ENCODE data around the gene MAFG. TPM values are rescaled to one million over a fixed set of nuclear protein-coding genes. Genes with fewer than 3 reads are reported as not detected.

The MAFG gene
- polyA plus RNA-seq, result 21.1 TPM
- long read RNA-seq, donor 1, full-length matches to known transcripts, result 2 of 2 reads
- long read RNA-seq, donor 1, partial matches to known transcripts, result 0 of 2 reads
- long read RNA-seq, donor 1, other reads (novel, unspliced or antisense), result 0 of 2 reads
- long read RNA-seq, donor 2, full-length matches to known transcripts, result 4 of 4 reads
- long read RNA-seq, donor 2, partial matches to known transcripts, result 0 of 4 reads
- long read RNA-seq, donor 2, other reads (novel, unspliced or antisense), result 0 of 4 reads
- long read RNA-seq, donor 3, result 0 reads
- long read RNA-seq, donor 4, result 0 reads
- long read RNA-seq, donor 5, full-length matches to known transcripts, result 3 of 3 reads
- long read RNA-seq, donor 5, partial matches to known transcripts, result 0 of 3 reads
- long read RNA-seq, donor 5, other reads (novel, unspliced or antisense), result 0 of 3 reads
- long read RNA-seq, donor 6, full-length matches to known transcripts, result 12 of 17 reads
- long read RNA-seq, donor 6, partial matches to known transcripts, result 0 of 17 reads
- long read RNA-seq, donor 6, other reads (novel, unspliced or antisense), result 5 of 17 reads
- long read RNA-seq, donor 7, full-length matches to known transcripts, result 5 of 5 reads
- long read RNA-seq, donor 7, partial matches to known transcripts, result 0 of 5 reads
- long read RNA-seq, donor 7, other reads (novel, unspliced or antisense), result 0 of 5 reads
- long read RNA-seq, donor 8, full-length matches to known transcripts, result 12 of 12 reads
- long read RNA-seq, donor 8, partial matches to known transcripts, result 0 of 12 reads
- long read RNA-seq, donor 8, other reads (novel, unspliced or antisense), result 0 of 12 reads
- long read RNA-seq, donor 9, full-length matches to known transcripts, result 6 of 6 reads
- long read RNA-seq, donor 9, partial matches to known transcripts, result 0 of 6 reads
- long read RNA-seq, donor 9, other reads (novel, unspliced or antisense), result 0 of 6 reads
- long read RNA-seq, donor 10, full-length matches to known transcripts, result 10 of 10 reads
- long read RNA-seq, donor 10, partial matches to known transcripts, result 0 of 10 reads
- long read RNA-seq, donor 10, other reads (novel, unspliced or antisense), result 0 of 10 reads
- long read RNA-seq, donor 11, full-length matches to known transcripts, result 3 of 3 reads
- long read RNA-seq, donor 11, partial matches to known transcripts, result 0 of 3 reads
- long read RNA-seq, donor 11, other reads (novel, unspliced or antisense), result 0 of 3 reads

- H3K27me3 ChIP-seq (ENCODE audit: control insufficient read depth, insufficient read depth, low read length), result peaks cover 12% of the 10 kb centered on the region
- peaks cover 2% of the 10 kb centered on the region for H3K36me3 ChIP-seq (ENCODE audit: control insufficient read depth, insufficient read depth, low read length)
- no peaks in the 10 kb centered on the region for H3K9me3 ChIP-seq (ENCODE audit: control insufficient read depth, low read depth, low read length)
- H3K4me1 ChIP-seq (ENCODE audit: control insufficient read depth, insufficient read depth, low read length), result peaks cover 41% of the 10 kb centered on the region
- H3K4me3 ChIP-seq (ENCODE audit: low read length), result peak within 1 kb of the TSS; percentile 93
- WGBS (ENCODE audit: insufficient coverage, low lambda C conversion rate), result no CpG with 5 or more reads among the region's 98 CpGs
- peak; percentile 93 to 95 for DNase-seq
- H3K27ac ChIP-seq (ENCODE audit: low read length), result peak within 1 kb of the TSS; percentile 99
Observed at GRCh38 chr17:81927653-81928543, at the start of gene MAFG. Gene MAFG (minus strand): TSS chr17:81927735. CDS start chr17:81923185, 4,550 bp downstream.

- Histone ChIP-seq H3K4me3 (ENCODE audit: low read length) (peak overlapping the region; percentile 47), H3K36me3 (ENCODE audit: control insufficient read depth, insufficient read depth, low read length) (peaks cover 7% of the 10 kb centered on the region), H3K4me1 (ENCODE audit: control insufficient read depth, insufficient read depth, low read length) (peaks cover 20% of the 10 kb centered on the region), H3K9me3 (ENCODE audit: control insufficient read depth, low read depth, low read length) (peaks cover 6% of the 10 kb centered on the region), H3K27me3 (ENCODE audit: control insufficient read depth, insufficient read depth, low read length) (no peaks in the 10 kb centered on the region), H3K27ac (ENCODE audit: low read length) (no peak overlapping the region)
- DNase-seq, result peak in 1 of 2 donors; percentile 63
- no CpG with 5 or more reads among the region's 30 CpGs for WGBS (ENCODE audit: insufficient coverage, low lambda C conversion rate)
Observed at GRCh38 chr17:81976332-81977210, 49.0 kb upstream of the MAFG start.

GRCh38 chr17:81973432-81973831 lies 45.9 kb upstream of the MAFG start:
- no peak overlapping the region for H3K4me3 ChIP-seq (ENCODE audit: low read length)
- H3K27me3 ChIP-seq (ENCODE audit: control insufficient read depth, insufficient read depth, low read length), result no peaks in the 10 kb centered on the region
- peaks cover 4% of the 10 kb centered on the region for H3K9me3 ChIP-seq (ENCODE audit: control insufficient read depth, low read depth, low read length)
- peaks cover 11% of the 10 kb centered on the region for H3K4me1 ChIP-seq (ENCODE audit: control insufficient read depth, insufficient read depth, low read length)
- no peaks in the 10 kb centered on the region for H3K36me3 ChIP-seq (ENCODE audit: control insufficient read depth, insufficient read depth, low read length)
- no peak overlapping the region for H3K27ac ChIP-seq (ENCODE audit: low read length)
- DNase-seq, result no peak

GRCh38 chr17:81968850-81969812 lies 41.6 kb upstream of the MAFG start:
- Histone ChIP-seq H3K4me1 (ENCODE audit: control insufficient read depth, insufficient read depth, low read length) (peaks cover 23% of the 10 kb centered on the region), H3K9me3 (ENCODE audit: control insufficient read depth, low read depth, low read length) (peaks cover 6% of the 10 kb centered on the region), H3K4me3 (ENCODE audit: low read length) (no peak overlapping the region), H3K27me3 (ENCODE audit: control insufficient read depth, insufficient read depth, low read length) (peaks cover 28% of the 10 kb centered on the region), H3K27ac (ENCODE audit: low read length) (no peak overlapping the region), H3K36me3 (ENCODE audit: control insufficient read depth, insufficient read depth, low read length) (no peaks in the 10 kb centered on the region)
- no peak for DNase-seq
- 80% methylated on average over 1 of the region's 12 CpGs for WGBS (ENCODE audit: insufficient coverage, low lambda C conversion rate)

- WGBS (ENCODE audit: insufficient coverage, low lambda C conversion rate), result 60% methylated on average over 1 of the region's 7 CpGs
- H3K4me3 ChIP-seq (ENCODE audit: low read length), result no peak overlapping the region
- H3K4me1 ChIP-seq (ENCODE audit: control insufficient read depth, insufficient read depth, low read length), result peaks cover 23% of the 10 kb centered on the region
- peaks cover 2% of the 10 kb centered on the region for H3K9me3 ChIP-seq (ENCODE audit: control insufficient read depth, low read depth, low read length)
- DNase-seq, result no peak
- no peak overlapping the region for H3K27ac ChIP-seq (ENCODE audit: low read length)
- peaks cover 35% of the 10 kb centered on the region for H3K27me3 ChIP-seq (ENCODE audit: control insufficient read depth, insufficient read depth, low read length)
- no peaks in the 10 kb centered on the region for H3K36me3 ChIP-seq (ENCODE audit: control insufficient read depth, insufficient read depth, low read length)
Observed at GRCh38 chr17:81968396-81968745, 40.8 kb upstream of the MAFG start.

GRCh38 chr17:81967533-81968395 lies 40.2 kb upstream of the MAFG start:
- no CpG with 5 or more reads among the region's 36 CpGs for WGBS (ENCODE audit: insufficient coverage, low lambda C conversion rate)

GRCh38 chr17:81967244-81967532 lies 39.7 kb upstream of the MAFG start:
- Histone ChIP-seq H3K27ac (ENCODE audit: low read length) (no peak overlapping the region), H3K9me3 (ENCODE audit: control insufficient read depth, low read depth, low read length) (peaks cover 5% of the 10 kb centered on the region), H3K36me3 (ENCODE audit: control insufficient read depth, insufficient read depth, low read length) (no peaks in the 10 kb centered on the region), H3K4me1 (ENCODE audit: control insufficient read depth, insufficient read depth, low read length) (peaks cover 23% of the 10 kb centered on the region), H3K4me3 (ENCODE audit: low read length) (no peak overlapping the region), H3K27me3 (ENCODE audit: control insufficient read depth, insufficient read depth, low read length) (peaks cover 47% of the 10 kb centered on the region)
- DNase-seq, result peak in 1 of 2 donors; percentile 24
- WGBS (ENCODE audit: insufficient coverage, low lambda C conversion rate), result no CpG with 5 or more reads among the region's 5 CpGs

More at GRCh38 chr17:81967533-81968395, 40.2 kb upstream of the MAFG start:
- DNase-seq, result peak; percentile 85 to 90
- H3K4me1 ChIP-seq (ENCODE audit: control insufficient read depth, insufficient read depth, low read length), result peaks cover 23% of the 10 kb centered on the region
- H3K27ac ChIP-seq (ENCODE audit: low read length), result no peak overlapping the region
- H3K4me3 ChIP-seq (ENCODE audit: low read length), result no peak overlapping the region
- H3K36me3 ChIP-seq (ENCODE audit: control insufficient read depth, insufficient read depth, low read length), result no peaks in the 10 kb centered on the region
- peaks cover 42% of the 10 kb centered on the region for H3K27me3 ChIP-seq (ENCODE audit: control insufficient read depth, insufficient read depth, low read length)
- H3K9me3 ChIP-seq (ENCODE audit: control insufficient read depth, low read depth, low read length), result peaks cover 2% of the 10 kb centered on the region
